DMS53 treated with DMSO at 0.1 percent for 48 hours (cell line): ENCODE results near the gene PPP1R13L.
"Not testable (repeated sequence)": the region's sequence is repeated elsewhere in the genome, so short reads cannot be mapped to it uniquely, and the experiment has no call there.

Experiments
- DNase-seq: peaks from one replicate; lab custom pipeline; 2025; ENCODE audit not compliant: unreplicated experiment; lab: John Stamatoyannopoulos, UW

PPP1R13L gene

GRCh38 chr19:45349126-45349415 is 55.8 kb downstream of the PPP1R13L start:
- DNase-seq, result no peak

DNA sequence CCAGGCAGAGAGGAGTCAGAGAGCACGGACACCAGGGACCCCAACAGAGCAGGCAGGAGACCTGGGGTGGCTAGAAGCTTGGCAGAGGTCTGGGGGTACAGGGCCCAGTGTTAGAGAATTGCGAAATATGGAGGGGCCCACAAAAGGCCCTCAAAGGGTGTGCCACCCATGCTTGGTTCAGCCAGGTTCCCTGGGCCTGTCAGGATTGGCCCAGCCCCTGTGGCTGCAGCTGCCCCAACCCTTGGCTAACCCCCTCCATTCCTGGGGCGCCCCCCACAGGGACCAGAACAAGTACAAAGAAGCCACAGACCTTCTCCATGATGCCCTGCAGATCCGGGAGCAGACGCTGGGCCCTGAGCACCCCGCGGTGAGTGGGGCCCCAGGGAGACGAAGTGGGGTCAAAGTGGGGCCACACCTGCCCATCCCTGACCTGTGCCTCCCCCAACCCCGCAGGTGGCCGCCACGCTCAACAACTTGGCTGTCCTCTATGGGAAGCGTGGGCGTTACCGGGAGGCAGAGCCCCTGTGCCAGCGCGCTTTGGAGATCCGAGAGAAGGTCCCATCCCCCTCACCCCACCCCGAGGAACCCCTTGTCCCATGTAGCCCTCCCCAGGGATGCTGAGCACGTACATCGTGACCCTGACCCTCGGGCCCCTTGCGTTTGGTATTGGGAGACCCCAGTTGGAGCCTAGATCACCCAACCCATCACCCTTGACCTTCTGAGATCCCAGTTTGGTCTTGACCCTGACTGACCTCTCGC is 56.3 kb downstream of the PPP1R13L start:
- DNase-seq, result no peak

DNA sequence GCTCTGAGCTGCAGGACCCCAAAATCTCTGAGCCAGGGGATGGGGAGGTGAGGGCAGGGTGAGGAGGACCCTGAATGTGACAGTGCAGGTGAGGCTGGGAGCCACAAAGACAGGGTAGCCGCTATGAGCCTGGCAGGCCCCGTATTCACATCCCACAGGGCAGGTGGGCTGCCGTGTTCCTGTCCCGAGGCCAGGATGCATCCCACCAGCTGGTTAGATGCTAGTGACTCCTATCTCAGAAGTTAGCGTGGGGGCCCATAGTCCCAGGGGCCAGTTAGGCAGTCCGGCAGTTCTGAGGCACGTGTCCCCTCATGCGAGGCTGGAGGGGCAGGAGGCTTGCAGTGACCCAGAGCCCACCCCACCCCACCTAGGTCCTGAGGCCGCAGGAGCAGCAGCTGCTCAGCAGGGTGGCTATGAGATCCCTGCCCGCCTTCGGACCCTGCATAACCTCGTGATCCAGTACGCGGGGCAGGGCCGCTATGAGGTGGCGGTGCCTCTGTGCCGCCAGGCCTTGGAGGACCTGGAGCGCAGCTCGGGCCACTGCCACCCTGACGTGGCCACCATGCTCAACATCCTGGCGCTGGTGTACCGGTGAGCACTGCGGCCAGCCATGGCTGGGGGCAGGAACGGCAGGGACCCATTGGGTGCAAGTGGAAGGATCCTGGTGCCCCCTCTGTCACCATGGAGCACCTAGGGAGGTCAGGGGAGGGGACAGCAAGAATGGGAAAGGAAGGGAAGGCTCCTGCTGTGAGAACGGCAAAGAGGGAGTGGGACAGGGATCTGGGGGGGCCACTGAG is 57.1 kb downstream of the PPP1R13L start:
- no peak for DNase-seq

DNA sequence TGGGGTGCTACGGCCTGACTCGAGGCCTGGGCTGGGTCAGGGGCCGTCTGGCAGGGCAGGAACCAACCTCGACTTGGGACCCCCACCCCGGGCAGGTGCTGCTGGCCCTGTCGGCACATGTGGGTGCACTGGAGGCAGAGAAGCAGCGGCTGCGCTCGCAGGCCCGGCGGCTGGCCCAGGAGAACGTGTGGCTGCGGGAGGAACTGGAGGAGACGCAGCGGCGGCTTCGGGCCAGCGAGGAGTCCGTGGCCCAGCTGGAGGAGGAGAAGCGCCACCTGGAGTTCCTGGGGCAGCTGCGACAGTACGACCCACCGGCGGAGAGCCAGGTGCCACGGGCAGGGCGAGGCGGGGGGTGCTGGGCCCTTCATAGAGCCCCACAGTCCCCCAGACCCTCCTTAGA is 58.4 kb downstream of the PPP1R13L start:
- DNase-seq, result no peak

GRCh38 chr19:45345506-45345860 is 59.4 kb downstream of the PPP1R13L start:
- no peak for DNase-seq

- DNase-seq, result no peak
Observed at GRCh38 chr19:45344621-45345505, 60.0 kb downstream of the PPP1R13L start.

- no peak for DNase-seq
Observed at GRCh38 chr19:45342911-45343310, 62.0 kb downstream of the PPP1R13L start.

- no peak for DNase-seq
Observed at GRCh38 chr19:45340899-45341453, 63.9 kb downstream of the PPP1R13L start.

DNA sequence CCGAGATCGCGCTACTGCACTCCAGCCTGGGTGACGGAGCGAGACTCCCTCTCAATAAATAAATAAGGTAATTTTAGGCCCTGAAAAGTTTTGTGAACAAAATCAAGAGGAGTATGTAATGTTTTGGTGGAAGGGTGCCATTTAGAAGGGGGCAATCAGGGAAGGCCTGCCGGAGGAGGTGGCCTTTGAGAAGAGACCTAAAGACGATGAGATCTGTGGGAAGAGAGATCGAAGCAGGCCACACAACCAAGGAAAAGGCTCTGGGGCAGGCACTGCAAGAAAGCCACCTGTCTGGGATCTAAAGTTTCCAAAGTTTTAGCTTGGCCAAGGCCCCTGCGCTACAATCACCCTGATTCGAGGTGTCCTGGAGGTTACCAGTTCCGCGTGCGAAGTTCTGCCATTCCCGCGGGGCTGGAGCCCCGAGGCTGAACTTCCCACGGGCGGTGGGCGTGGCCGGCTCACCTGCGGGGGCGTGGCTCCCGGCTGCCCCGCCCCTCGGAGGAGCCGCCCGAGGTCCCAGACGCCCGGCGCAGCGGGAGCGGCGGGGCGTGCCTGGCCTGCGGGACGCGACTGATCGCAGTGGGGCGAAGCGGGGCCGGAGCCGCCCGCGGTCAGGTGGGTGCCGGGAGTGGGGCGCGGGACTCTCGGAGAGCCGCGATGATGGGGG is 64.5 kb downstream of the PPP1R13L start, which contains the start of gene KLC3:
Gene KLC3 (plus strand): TSS at position 519 of the 667 bp plus-strand sequence. CDS start 4,792 bp downstream, outside the sequence.
- no peak for DNase-seq

DNA sequence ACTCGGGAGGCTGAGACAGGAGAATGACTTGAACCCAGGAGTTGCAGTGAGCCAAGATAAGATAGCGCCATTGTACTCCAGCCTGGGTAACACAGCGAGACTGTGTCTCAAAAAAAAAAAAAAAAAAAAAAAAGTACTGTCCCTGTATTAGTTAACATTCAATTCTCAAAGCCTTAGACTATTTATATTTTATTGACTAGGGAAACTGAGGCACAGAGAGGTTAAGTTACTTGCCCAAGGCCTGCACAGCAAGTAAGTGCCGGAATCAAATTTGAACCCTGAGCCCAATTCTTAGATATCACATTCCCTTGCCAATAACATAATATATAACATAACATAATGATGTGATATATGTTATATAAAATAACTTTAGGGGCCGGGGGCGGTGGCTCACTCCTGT is 65.2 kb downstream of the PPP1R13L start:
- DNase-seq, result no peak

DNA sequence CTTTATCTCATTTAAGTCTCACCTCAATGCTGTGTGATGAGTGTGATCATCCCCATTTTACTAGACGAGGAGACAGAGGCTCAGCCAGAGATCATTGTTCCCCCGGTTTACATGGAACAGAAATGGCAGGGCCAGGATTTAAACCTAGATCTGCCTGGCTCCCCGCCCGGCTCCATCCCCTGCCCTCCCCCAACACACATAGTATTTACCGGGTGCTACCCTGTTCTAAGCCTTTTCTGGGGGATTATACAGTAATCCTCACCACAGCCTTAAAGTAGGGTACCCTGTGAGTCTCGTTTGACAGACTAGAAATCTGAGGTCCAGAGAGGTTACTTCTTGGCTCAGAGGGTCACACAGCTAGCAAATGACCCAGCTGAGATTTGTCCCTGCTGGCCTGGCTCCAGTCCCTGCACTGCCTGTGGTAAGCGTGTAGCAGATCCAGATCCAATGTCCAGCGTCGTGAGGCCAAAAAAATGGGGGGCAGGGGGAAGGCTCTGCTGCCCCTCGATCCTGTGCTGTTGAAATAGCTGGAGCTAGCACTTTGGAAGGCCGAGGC is 68.1 kb downstream of the PPP1R13L start:
- no peak for DNase-seq

DNA sequence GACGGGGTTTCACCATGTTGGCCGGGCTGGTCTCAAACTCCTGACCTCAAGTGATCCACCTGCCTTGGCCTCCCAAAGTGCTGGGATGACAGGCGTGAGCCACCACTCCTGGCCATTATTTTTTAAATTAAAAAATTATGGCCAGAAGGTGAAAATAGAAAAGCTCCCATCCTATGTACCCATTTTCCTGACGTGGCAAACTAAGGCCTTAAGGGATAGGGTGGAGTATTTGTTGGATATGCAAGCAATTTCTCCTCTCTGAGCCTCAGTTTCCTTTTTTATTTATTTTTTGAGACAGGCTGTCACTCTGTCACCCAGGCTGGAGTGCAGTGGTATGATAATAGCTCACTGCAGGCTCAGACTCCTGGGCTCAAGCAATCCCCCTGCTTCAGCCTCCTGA is 70.0 kb downstream of the PPP1R13L start:
- DNase-seq, result not testable (repeated sequence)

GRCh38 chr19:45333609-45334303 is 71.1 kb downstream of the PPP1R13L start:
- DNase-seq, result no peak

GRCh38 chr19:45331411-45331810 is 73.5 kb downstream of the PPP1R13L start:
- peak; percentile 74 for DNase-seq
